ENCODE data around the gene SYNJ2. TPM values are rescaled to one million over a fixed set of nuclear protein-coding genes. Genes with fewer than 3 reads are reported as not detected.

The SYNJ2 gene
- total and polyA plus RNA-seq, 4 donors: 3.4 to 8.8 (median 4.8) TPM

GRCh38 chr6:158018851-158019361 lies 37.2 kb downstream of the SYNJ2 start:
- Histone ChIP-seq H3K27ac (ENCODE audit: low read depth in 1 of 2, low read length in 1 of 2) (peak overlapping the region in 1 of 2 donors; percentile 22), H3K9ac (ENCODE audit: insufficient read depth in 1 of 2, low read length in 2 of 2) (no peak overlapping the region)
- 88 to 95% methylated on average over 15 of the region's 15 CpGs for whole genome bisulfite sequencing, 2 donors

GRCh38 chr6:158019416-158019815 lies 37.8 kb downstream of the SYNJ2 start:
- Histone ChIP-seq H3K4me3 (no peak overlapping the region), H3K27me3 (ENCODE audit: control insufficient read depth in 3 of 3, insufficient read depth in 3 of 3, low read length in 2 of 3) (no peaks in the 10 kb centered on the region), H3K27ac (ENCODE audit: low read depth in 1 of 2, low read length in 1 of 2) (peak overlapping the region in 1 of 2 donors; percentile 22), H3K9me3 (ENCODE audit: control insufficient read depth in 4 of 4, insufficient read depth in 3 of 4, low read length in 3 of 4) (peaks cover 0 to 2% (median 0%) of the 10 kb centered on the region in 4 donors), H3K4me1 (ENCODE audit: control insufficient read depth in 5 of 5, insufficient read depth in 5 of 5, low read length in 5 of 5) (peaks cover 0 to 13% (median 5%) of the 10 kb centered on the region in 5 donors), H3K36me3 (ENCODE audit: control insufficient read depth in 4 of 4, insufficient read depth in 4 of 4, low read length in 4 of 4) (no peaks in the 10 kb centered on the region), H3K9ac (ENCODE audit: insufficient read depth in 1 of 2, low read length in 2 of 2) (no peak overlapping the region)
- DNase-seq: no peak
- TF ChIP-seq CTCF (IDR thresholded peaks at IDR 0.05; ENCODE audit: control extremely low read depth, extremely low read depth): no peak
- no peak for ATAC-seq (ENCODE audit: insufficient read depth, low FRiP score)
- WGBS, 2 donors: 96 to 97% methylated on average over 8 of the region's 8 CpGs

More at GRCh38 chr6:158018851-158019361, 37.2 kb downstream of the SYNJ2 start:
- no peaks in the 10 kb centered on the region for H3K36me3 ChIP-seq (ENCODE audit: control insufficient read depth in 4 of 4, insufficient read depth in 4 of 4, low read length in 4 of 4)
- no peak overlapping the region for H3K4me3 ChIP-seq
- no peak for DNase-seq
- H3K9me3 ChIP-seq (ENCODE audit: control insufficient read depth in 4 of 4, insufficient read depth in 3 of 4, low read length in 3 of 4): peaks cover 0 to 2% (median 0%) of the 10 kb centered on the region in 4 donors
- no peak for ATAC-seq (ENCODE audit: insufficient read depth, low FRiP score)
- no peak for TF ChIP-seq CTCF (IDR thresholded peaks at IDR 0.05; ENCODE audit: control extremely low read depth, extremely low read depth)
- no peaks in the 10 kb centered on the region for H3K27me3 ChIP-seq (ENCODE audit: control insufficient read depth in 3 of 3, insufficient read depth in 3 of 3, low read length in 2 of 3)
- H3K4me1 ChIP-seq (ENCODE audit: control insufficient read depth in 5 of 5, insufficient read depth in 5 of 5, low read length in 5 of 5): peaks cover 0 to 11% (median 5%) of the 10 kb centered on the region in 5 donors

- WGBS, 2 donors: 93 to 97% methylated on average over 6 of the region's 6 CpGs
- Histone ChIP-seq H3K9me3 (ENCODE audit: control insufficient read depth in 4 of 4, insufficient read depth in 3 of 4, low read length in 3 of 4) (peaks cover 0 to 2% (median 0%) of the 10 kb centered on the region in 4 donors), H3K27ac (ENCODE audit: low read depth in 1 of 2, low read length in 1 of 2) (no peak overlapping the region), H3K9ac (ENCODE audit: insufficient read depth in 1 of 2, low read length in 2 of 2) (no peak overlapping the region), H3K4me3 (no peak overlapping the region), H3K27me3 (ENCODE audit: control insufficient read depth in 3 of 3, insufficient read depth in 3 of 3, low read length in 2 of 3) (no peaks in the 10 kb centered on the region), H3K4me1 (ENCODE audit: control insufficient read depth in 5 of 5, insufficient read depth in 5 of 5, low read length in 5 of 5) (peaks cover 0 to 18% (median 5%) of the 10 kb centered on the region in 5 donors), H3K36me3 (ENCODE audit: control insufficient read depth in 4 of 4, insufficient read depth in 4 of 4, low read length in 4 of 4) (no peaks in the 10 kb centered on the region)
- TF ChIP-seq CTCF (IDR thresholded peaks at IDR 0.05; ENCODE audit: control extremely low read depth, extremely low read depth): no peak
- DNase-seq (no peak), ATAC-seq (ENCODE audit: insufficient read depth, low FRiP score) (no peak)
Observed at GRCh38 chr6:158020272-158020711, 38.6 kb downstream of the SYNJ2 start.

- 69 to 72% methylated on average over 2 of the region's 2 CpGs for WGBS, 2 donors
- no peaks in the 10 kb centered on the region for H3K27me3 ChIP-seq (ENCODE audit: control insufficient read depth in 3 of 3, insufficient read depth in 3 of 3, low read length in 2 of 3)
- peaks cover 0 to 2% (median 0%) of the 10 kb centered on the region in 4 donors for H3K9me3 ChIP-seq (ENCODE audit: control insufficient read depth in 4 of 4, insufficient read depth in 3 of 4, low read length in 3 of 4)
- ATAC-seq (ENCODE audit: insufficient read depth, low FRiP score) (no peak), DNase-seq (no peak)
- H3K9ac ChIP-seq (ENCODE audit: insufficient read depth in 1 of 2, low read length in 2 of 2): no peak overlapping the region
- no peaks in the 10 kb centered on the region for H3K36me3 ChIP-seq (ENCODE audit: control insufficient read depth in 4 of 4, insufficient read depth in 4 of 4, low read length in 4 of 4)
- TF ChIP-seq CTCF (IDR thresholded peaks at IDR 0.05; ENCODE audit: control extremely low read depth, extremely low read depth): no peak
- H3K4me1 ChIP-seq (ENCODE audit: control insufficient read depth in 5 of 5, insufficient read depth in 5 of 5, low read length in 5 of 5): peaks cover 2 to 19% (median 5%) of the 10 kb centered on the region in 5 donors
- no peak overlapping the region for H3K27ac ChIP-seq (ENCODE audit: low read depth in 1 of 2, low read length in 1 of 2)
- H3K4me3 ChIP-seq: no peak overlapping the region
Observed at GRCh38 chr6:158020811-158021210, 39.1 kb downstream of the SYNJ2 start.

Measured in lung (tissue), 12 donors.